SU-DHL-6 (cell line): ENCODE measurements around the gene HSPBP1.
A peak's percentile ranks its signal among the peaks of the same experiment; 100 is the strongest.

Experiments
- H2AFZ ChIP-seq: fragments of 200-600 bp; sonication (generic); 2 replicates; pipeline ENCODE4 v1.6.1; 2014; ENCODE audit warnings: low read depth, mild to moderate bottlenecking, moderate library complexity, mixed read lengths, antibody characterized with exemption, low read length; ENCODE audit not compliant: severe bottlenecking
- H3F3A ChIP-seq: fragments of 200-600 bp; shearing (Covaris generic); 2 replicates; pipeline ENCODE4 v1.6.0; 2016; ENCODE audit warnings: antibody characterized with exemption, mild to moderate bottlenecking; ENCODE audit not compliant: insufficient read depth
- H3K27ac ChIP-seq: fragments of 200-600 bp; sonication (generic); 2 replicates; pipeline ENCODE4 v1.5.1; 2016; ENCODE audit warnings: low read depth, mild to moderate bottlenecking, low read length, moderate library complexity, mixed read lengths
- H3K27me3 ChIP-seq: fragments of 200-600 bp; sonication (generic), shearing (Covaris generic); 2 replicates; pipeline ENCODE4 v1.6.0; 2014; ENCODE audit warnings: mild to moderate bottlenecking, low read length
- H3K36me3 ChIP-seq: fragments of 200-600 bp; sonication (generic); 2 replicates; pipeline ENCODE4 v1.6.1; 2014; ENCODE audit warnings: mild to moderate bottlenecking, low read length, mixed read lengths
- H3K4me2 ChIP-seq: fragments of 300-600, 200-600 bp; shearing (Covaris generic), sonication (generic); 2 replicates; pipeline ENCODE4 v1.6.0; 2014; ENCODE audit warnings: low read length, low read depth, mild to moderate bottlenecking; ENCODE audit not compliant: poor library complexity, severe bottlenecking
- H3K4me3 ChIP-seq: fragments of 200-600 bp; sonication (generic); 2 replicates; pipeline ENCODE4 v1.5.1; 2014; ENCODE audit warnings: antibody characterized with exemption, low read length, mild to moderate bottlenecking, mixed read lengths; ENCODE audit not compliant: insufficient read depth, poor library complexity, severe bottlenecking
- H3K79me2 ChIP-seq: fragments of 200-600 bp; sonication (generic); 2 replicates; pipeline ENCODE4 v1.6.1; 2014; ENCODE audit warnings: mild to moderate bottlenecking, low read length, moderate library complexity; ENCODE audit not compliant: insufficient read depth
- H3K9ac ChIP-seq: fragments of 200-600 bp; sonication (generic); 2 replicates; pipeline ENCODE4 v1.7.0; 2014; ENCODE audit warnings: mild to moderate bottlenecking, low read length
- H3K9me2 ChIP-seq: fragments of 200-600 bp; sonication (generic); replicated peaks from 2 replicates; pipeline ENCODE4 v1.6.1; 2014; ENCODE audit warnings: low read length; ENCODE audit not compliant: insufficient read depth
- H3K9me3 ChIP-seq: fragments of 200-600 bp; sonication (generic); 2 replicates; pipeline ENCODE4 v1.6.1; 2014; ENCODE audit warnings: low read length, mixed read lengths; ENCODE audit not compliant: insufficient read depth
- H4K20me1 ChIP-seq: fragments of 200-600 bp; sonication (generic); 2 replicates; pipeline ENCODE4 v1.6.1; 2014; ENCODE audit warnings: low read depth, mild to moderate bottlenecking, antibody characterized with exemption, low read length, moderate library complexity, mixed read lengths
- CTCF ChIP-seq: fragments of 200-600 bp; sonication (generic); IDR thresholded peaks from one replicate; pipeline ENCODE4 v1.5.1; 2017; ENCODE audit warnings: antibody characterized with exemption, mild to moderate bottlenecking, low read length, moderate library complexity; ENCODE audit not compliant: insufficient read depth, poor library complexity, severe bottlenecking
- EZH2phosphoT487 ChIP-seq: fragments of 200-600 bp; sonication (generic), shearing (Covaris generic); conservative IDR thresholded peaks from 2 replicates; pipeline ENCODE4 v1.6.1; 2018; ENCODE audit warnings: mild to moderate bottlenecking, antibody characterized with exemption, low read length, moderate library complexity, mixed read lengths

Gene HSPBP1

GRCh38 chr19:55303477-55303876, 23.6 kb upstream of the HSPBP1 start:
- H3K4me2 ChIP-seq: no peak overlapping the region
- H3K27me3 ChIP-seq: no peaks in the 10 kb centered on the region
- H3K79me2 ChIP-seq: no peaks in the 10 kb centered on the region
- no peak overlapping the region for H2AFZ ChIP-seq
- no peaks in the 10 kb centered on the region for H3K9me3 ChIP-seq
- H4K20me1 ChIP-seq: no peaks in the 10 kb centered on the region
- H3K36me3 ChIP-seq: no peaks in the 10 kb centered on the region
- H3K9me2 ChIP-seq: no peaks in the 10 kb centered on the region
- no peak overlapping the region for H3K27ac ChIP-seq
- H3F3A ChIP-seq: no peaks in the 10 kb centered on the region
- H3K9ac ChIP-seq: no peak overlapping the region
- no peak overlapping the region for H3K4me3 ChIP-seq
- TF ChIP-seq EZH2phosphoT487: no peak
- no peak for TF ChIP-seq CTCF

GRCh38 chr19:55302318-55302703, 22.4 kb upstream of the HSPBP1 start:
- H3K27ac ChIP-seq: no peak overlapping the region

GRCh38 chr19:55301459-55302317, 21.8 kb upstream of the HSPBP1 start:
- Histone ChIP-seq H3K27ac (no peak overlapping the region), H3K9me2 (no peaks in the 10 kb centered on the region), H3F3A (no peaks in the 10 kb centered on the region), H3K4me3 (peak overlapping the region; percentile 18), H3K9ac (peak overlapping the region; percentile 51), H3K27me3 (no peaks in the 10 kb centered on the region), H3K9me3 (no peaks in the 10 kb centered on the region), H3K36me3 (no peaks in the 10 kb centered on the region), H4K20me1 (no peaks in the 10 kb centered on the region), H3K79me2 (no peaks in the 10 kb centered on the region), H3K4me2 (peak overlapping the region; percentile 54), H2AFZ (peak overlapping the region; percentile 90)
- no peak for TF ChIP-seq EZH2phosphoT487
- peak; percentile 91 for TF ChIP-seq CTCF

More at GRCh38 chr19:55302318-55302703, 22.4 kb upstream of the HSPBP1 start:
- no peaks in the 10 kb centered on the region for H3K27me3 ChIP-seq
- no peaks in the 10 kb centered on the region for H4K20me1 ChIP-seq
- H3K9me3 ChIP-seq: no peaks in the 10 kb centered on the region
- no peaks in the 10 kb centered on the region for H3K36me3 ChIP-seq
- H3F3A ChIP-seq: no peaks in the 10 kb centered on the region
- H2AFZ ChIP-seq: peak overlapping the region; percentile 90
- peak overlapping the region; percentile 54 for H3K4me2 ChIP-seq
- no peak overlapping the region for H3K4me3 ChIP-seq
- peak overlapping the region; percentile 51; the same call in 1 of the 2 replicates for H3K9ac ChIP-seq
- H3K9me2 ChIP-seq: no peaks in the 10 kb centered on the region
- no peaks in the 10 kb centered on the region for H3K79me2 ChIP-seq
- TF ChIP-seq EZH2phosphoT487 (no peak), CTCF (no peak)
